HepG2 (cell line): ENCODE data around the gene IQCN. TPM values are rescaled to one million over a fixed set of nuclear protein-coding genes. Genes with fewer than 3 reads are reported as not detected.

Experiments used
- ESRRA ChIP-seq: sonication (generic); formaldehyde crosslinking; IDR thresholded peaks from 2 replicates; pipeline ENCODE4 v1.5.1; 2020; ENCODE audit warnings: mild to moderate bottlenecking, low read depth, missing genetic modification reagents
- FOXJ3 ChIP-seq: sonication (generic); formaldehyde crosslinking; IDR thresholded peaks from 2 replicates; pipeline ENCODE4 v1.4.0; 2020; ENCODE audit warnings: missing genetic modification reagents, mild to moderate bottlenecking, borderline replicate concordance
- MAFF ChIP-seq: IDR thresholded peaks from 2 replicates; pipeline ENCODE4 v1.6.1; 2011; ENCODE audit warnings: low read depth, low read length, improper control_type of control experiment
- SRSF9 ChIP-seq: fragments of 200-400 bp; formaldehyde crosslinking; IDR thresholded peaks from 2 replicates; pipeline ENCODE4 v1.6.1; 2018; ENCODE audit warnings: borderline replicate concordance, mild to moderate bottlenecking, low read depth, low read length; ENCODE audit not compliant: insufficient read depth, poor library complexity, severe bottlenecking
- SSRP1 ChIP-seq: IDR thresholded peaks from 2 replicates; pipeline ENCODE4 v1.6.1; 2016; ENCODE audit warnings: control low read depth
- TRIM22 ChIP-seq: fragments of 450-650 bp; IDR thresholded peaks from 2 replicates; pipeline ENCODE4 v1.6.1; 2017
- U2AF1 ChIP-seq: fragments of 200-400 bp; formaldehyde crosslinking; optimal IDR thresholded peaks from 2 replicates; pipeline ENCODE3; 2017; ENCODE audit warnings: mild to moderate bottlenecking, low read depth, low read length
- ZBTB8A ChIP-seq: sonication (generic); formaldehyde crosslinking; IDR thresholded peaks from 2 replicates; pipeline ENCODE4 v1.4.0; 2020; ENCODE audit warnings: mild to moderate bottlenecking, low read depth, missing genetic modification reagents, borderline replicate concordance
- ZNF460 ChIP-seq: sonication (generic); formaldehyde crosslinking; IDR thresholded peaks from 2 replicates; pipeline ENCODE4 v1.5.1; 2020; ENCODE audit warnings: missing genetic modification reagents, mild to moderate bottlenecking, borderline replicate concordance
- ZNF484 ChIP-seq: sonication (generic); formaldehyde crosslinking; IDR thresholded peaks from 2 replicates; pipeline ENCODE4 v1.5.1; 2020; ENCODE audit warnings: mild to moderate bottlenecking, low read depth, missing genetic modification reagents, borderline replicate concordance
- polyA plus RNA-seq, 8 experiments: library from polyadenylated mRNA; depleted of rRNA in 3 of 8; stranded (reverse) in 7 of 8; unstranded in 1 of 8; fragments of >200 nt; fragmentation: Illumina TruSeq in 4 of 8; extraction: Trizol in 4 of 8; gene quantifications; 2 replicates each; pipeline versions ENCODE4 v1.2.1 to v1.2.3, GENCODE V29; 2011 to 2016; ENCODE audit warnings: low read depth in 4 of 8, missing spikeins in 1 of 8, mixed read lengths in 1 of 8; ENCODE audit not compliant: insufficient read depth in 1 of 8
- total RNA-seq, 5 experiments: library from RNA; depleted of rRNA; stranded (reverse); fragments of >200 nt; fragmentation: Illumina TruSeq; extraction: Trizol; gene quantifications; 2 replicates each; pipeline ENCODE4 v1.2.3, GENCODE V29; 2016; ENCODE audit warnings: low read depth in 1 of 5

Gene IQCN
- total and polyA plus RNA-seq, 2 of the 13 experiments (the other 11 are each of a cell fraction or from before 2014, with no cell fraction given) = 0.04 to 0.18 TPM

- TF ChIP-seq SRSF9 (no peak), ZNF460 (no peak), SSRP1 (CRISPR knock-in tag) (no peak), U2AF1 (no peak), ZNF484 (CRISPR knock-in tag) (no peak), ESRRA (CRISPR knock-in tag) (no peak), TRIM22 (no peak), FOXJ3 (CRISPR knock-in tag) (no peak), MAFF (no peak), ZBTB8A (CRISPR knock-in tag) (no peak)
Measured at GRCh38 chr19:18289471-18290301, 15.4 kb upstream of the IQCN start (continued).
